Measurements from ENCODE around the gene OR51S1.
"Not testable (repeated sequence)": the region's sequence is repeated elsewhere in the genome, so short reads cannot be mapped to it uniquely, and the experiment has no call there.

OR51S1 gene

DNA sequence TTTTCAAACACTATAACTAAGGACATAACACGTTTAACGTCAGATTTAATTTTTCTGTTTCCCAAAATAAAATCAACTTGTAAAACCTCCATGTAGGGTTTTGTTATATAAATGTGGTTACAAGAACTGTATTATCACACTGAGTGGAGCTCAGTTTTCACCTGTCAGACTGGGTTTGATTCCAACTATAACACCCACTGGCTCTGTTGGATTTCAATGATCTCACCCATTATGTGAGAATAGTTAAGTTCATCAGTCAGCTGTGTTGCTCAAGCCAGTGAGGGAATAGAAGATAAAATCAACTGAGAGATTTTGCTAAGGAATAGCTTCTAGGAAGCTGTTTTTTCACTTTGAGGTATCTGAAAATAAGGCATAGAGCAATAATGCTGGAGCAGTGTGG, 39.8 kb downstream of the OR51S1 start:
- DNase-seq (ENCODE audit: low read depth): no peak
- no peak for TF ChIP-seq CTCF (IDR thresholded peaks at IDR 0.05; ENCODE audit: control insufficient read depth, extremely low read depth, insufficient read depth)
- H3K4me3 ChIP-seq (ENCODE audit: low read depth, low read length): no peak overlapping the region

- no peak overlapping the region for H3K4me3 ChIP-seq (ENCODE audit: low read depth, low read length)
- no peak for DNase-seq (ENCODE audit: low read depth)
- no peak for TF ChIP-seq CTCF (IDR thresholded peaks at IDR 0.05; ENCODE audit: control insufficient read depth, extremely low read depth, insufficient read depth)
These were observed 40.5 kb downstream of the OR51S1 start for GRCh38 chr11:4808476-4808875.

- no peak within 1 kb of the TSS for H3K4me3 ChIP-seq (ENCODE audit: low read depth, low read length)
- DNase-seq (ENCODE audit: low read depth): no peak
- TF ChIP-seq CTCF (IDR thresholded peaks at IDR 0.05; ENCODE audit: control insufficient read depth, extremely low read depth, insufficient read depth): no peak
These were observed 44.7 kb downstream of the OR51S1 start, which contains the start of gene OR52R1 for GRCh38 chr11:4804280-4804679. OR52R1 (minus strand) TSS chr11:4804380; CDS start chr11:4804380, 0 bp downstream.

DNA sequence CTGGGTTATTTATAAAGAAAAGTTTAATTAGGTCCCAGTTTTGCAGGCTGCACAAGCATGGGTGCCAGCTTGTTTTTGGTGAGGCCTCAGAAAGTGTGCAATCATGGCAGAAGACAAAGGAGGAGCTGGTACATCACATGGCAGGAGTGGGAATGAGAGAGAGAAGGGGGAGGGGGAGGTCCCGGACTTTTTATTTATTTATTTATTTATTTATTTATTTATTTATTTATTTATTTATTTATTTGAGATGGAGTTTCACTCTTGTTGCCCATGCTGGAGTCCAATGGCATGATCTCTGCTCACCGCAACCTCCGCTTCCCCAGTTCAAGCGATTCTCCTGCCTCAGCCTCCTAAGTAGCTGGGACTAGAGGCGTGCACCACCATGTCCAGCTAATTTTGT, 47.7 kb downstream of the OR51S1 start:
- not testable (repeated sequence) for H3K4me3 ChIP-seq (ENCODE audit: low read depth, low read length); DNase-seq (ENCODE audit: low read depth)

GRCh38 chr11:4798427-4799183, 50.4 kb downstream of the OR51S1 start:
- no peak overlapping the region for H3K4me3 ChIP-seq (ENCODE audit: low read depth, low read length)
- TF ChIP-seq CTCF (IDR thresholded peaks at IDR 0.05; ENCODE audit: control insufficient read depth, extremely low read depth, insufficient read depth): no peak
- no peak for DNase-seq (ENCODE audit: low read depth)
